Measurements from ENCODE around the gene SYNDIG1. TPM values are rescaled to one million over a fixed set of nuclear protein-coding genes. Genes with fewer than 3 reads are reported as not detected.

Gene SYNDIG1
- total RNA-seq, 1 experiment from 2014 or later, result 5.4 TPM

- H3K4me2 ChIP-seq (ENCODE audit: insufficient read depth, insufficient read length, low read length), result no peak overlapping the region
These were observed 143.7 kb downstream of the SYNDIG1 start for GRCh38 chr20:24612799-24613775.

More at GRCh38 chr20:24612799-24613775, 143.7 kb downstream of the SYNDIG1 start:
- Mint-ChIP-seq H3K9me3 (no peaks in the 10 kb centered on the region), H3K4me1 (peaks cover 16 to 23% of the 10 kb centered on the region in 2 experiments), H3K36me3 (ENCODE audit: insufficient read depth in 1 of 3, low read depth in 3 of 3) (peaks cover 0 to 2% (median 0%) of the 10 kb centered on the region in 3 experiments; a peak in 2 of 7 replicates), H3K27ac (no peak overlapping the region; a peak in 1 of 7 replicates), H3K27me3 (ENCODE audit: low read depth) (no peaks in the 10 kb centered on the region; the same call in none of the 2 replicates), H3K4me3 (no peak overlapping the region)
- no peak overlapping the region for H4K8ac ChIP-seq (replicated peaks; ENCODE audit: insufficient read length, low read depth, low read length)
- DNase-seq, result no peak
- no peak overlapping the region for H2BK12ac ChIP-seq (ENCODE audit: insufficient read length, low read depth, low read length)
- no peak overlapping the region for H3K9ac ChIP-seq (ENCODE audit: extremely low read depth, insufficient read length, low read length)
- TF ChIP-seq, protein P1, sequence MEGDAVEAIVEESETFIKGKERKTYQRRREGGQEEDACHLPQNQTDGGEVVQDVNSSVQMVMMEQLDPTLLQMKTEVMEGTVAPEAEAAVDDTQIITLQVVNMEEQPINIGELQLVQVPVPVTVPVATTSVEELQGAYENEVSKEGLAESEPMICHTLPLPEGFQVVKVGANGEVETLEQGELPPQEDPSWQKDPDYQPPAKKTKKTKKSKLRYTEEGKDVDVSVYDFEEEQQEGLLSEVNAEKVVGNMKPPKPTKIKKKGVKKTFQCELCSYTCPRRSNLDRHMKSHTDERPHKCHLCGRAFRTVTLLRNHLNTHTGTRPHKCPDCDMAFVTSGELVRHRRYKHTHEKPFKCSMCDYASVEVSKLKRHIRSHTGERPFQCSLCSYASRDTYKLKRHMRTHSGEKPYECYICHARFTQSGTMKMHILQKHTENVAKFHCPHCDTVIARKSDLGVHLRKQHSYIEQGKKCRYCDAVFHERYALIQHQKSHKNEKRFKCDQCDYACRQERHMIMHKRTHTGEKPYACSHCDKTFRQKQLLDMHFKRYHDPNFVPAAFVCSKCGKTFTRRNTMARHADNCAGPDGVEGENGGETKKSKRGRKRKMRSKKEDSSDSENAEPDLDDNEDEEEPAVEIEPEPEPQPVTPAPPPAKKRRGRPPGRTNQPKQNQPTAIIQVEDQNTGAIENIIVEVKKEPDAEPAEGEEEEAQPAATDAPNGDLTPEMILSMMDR (conservative IDR thresholded peaks at IDR 0.05), result no peak
- H3K27ac ChIP-seq (ENCODE audit: insufficient read length, low read depth, low read length), result no peak overlapping the region
- no peak overlapping the region for H4K5ac ChIP-seq (ENCODE audit: insufficient read length, low read depth, low read length)
- H3K27me3 ChIP-seq (ENCODE audit: insufficient read depth, low read length), result no peaks in the 10 kb centered on the region
- no peak overlapping the region for H2BK15ac ChIP-seq (ENCODE audit: low read depth, low read length)
- no peak overlapping the region for H2BK20ac ChIP-seq (ENCODE audit: low read depth, low read length, poor library complexity, severe bottlenecking)
- H3K9me3 ChIP-seq (ENCODE audit: control insufficient read depth, low read depth, low read length), result no peaks in the 10 kb centered on the region
- H2AFZ ChIP-seq (ENCODE audit: low read length), result no peak overlapping the region
- no peak overlapping the region for H3K18ac ChIP-seq (ENCODE audit: insufficient read length, low read depth, low read length)
- no peak overlapping the region for H2AK5ac ChIP-seq (ENCODE audit: insufficient read length, low read length)
- H2BK120ac ChIP-seq (ENCODE audit: low read depth, low read length, poor library complexity, severe bottlenecking), result no peak overlapping the region
- H3K4me1 ChIP-seq (ENCODE audit: insufficient read depth, low read length), result peaks cover 6% of the 10 kb centered on the region; the same call in 1 of the 2 replicates
- no peaks in the 10 kb centered on the region for H4K20me1 ChIP-seq (ENCODE audit: control insufficient read depth, insufficient read depth, insufficient read length)
- H3K23me2 ChIP-seq (ENCODE audit: insufficient read length, low read depth, low read length, poor library complexity, severe bottlenecking), result no peaks in the 10 kb centered on the region
- no peak overlapping the region for H4K91ac ChIP-seq (ENCODE audit: insufficient read length, low read depth, low read length)
- H3K56ac ChIP-seq (ENCODE audit: insufficient read length, low read depth, low read length), result no peak overlapping the region
- H3K23ac ChIP-seq (ENCODE audit: insufficient read length, low read depth, low read length), result no peak overlapping the region
- no peaks in the 10 kb centered on the region for H3K79me1 ChIP-seq (ENCODE audit: insufficient read depth, low read depth, low read length, poor library complexity, severe bottlenecking)
- no peak overlapping the region; the same call in 1 of the 2 replicates for H3K14ac ChIP-seq (ENCODE audit: insufficient read depth, low read length)
- no peak overlapping the region for H2BK5ac ChIP-seq (ENCODE audit: insufficient read length, low read length)
- H3K79me2 ChIP-seq (ENCODE audit: insufficient read depth, low read length), result no peaks in the 10 kb centered on the region
- H3K4ac ChIP-seq (ENCODE audit: low read depth, low read length), result no peak overlapping the region
- WGBS (ENCODE audit: extremely low coverage, insufficient read length, low lambda C conversion rate), result no CpG with 5 or more reads among the region's 16 CpGs
- H3T11ph ChIP-seq (ENCODE audit: low read length), result no peak overlapping the region
